ENCODE data around the gene TLCD5. TPM values are rescaled to one million over a fixed set of nuclear protein-coding genes. Genes with fewer than 3 reads are reported as not detected.

TLCD5 gene
- total and polyA plus RNA-seq, 2 experiments from 2014 or later: 8.7 to 9.0 TPM

DNA sequence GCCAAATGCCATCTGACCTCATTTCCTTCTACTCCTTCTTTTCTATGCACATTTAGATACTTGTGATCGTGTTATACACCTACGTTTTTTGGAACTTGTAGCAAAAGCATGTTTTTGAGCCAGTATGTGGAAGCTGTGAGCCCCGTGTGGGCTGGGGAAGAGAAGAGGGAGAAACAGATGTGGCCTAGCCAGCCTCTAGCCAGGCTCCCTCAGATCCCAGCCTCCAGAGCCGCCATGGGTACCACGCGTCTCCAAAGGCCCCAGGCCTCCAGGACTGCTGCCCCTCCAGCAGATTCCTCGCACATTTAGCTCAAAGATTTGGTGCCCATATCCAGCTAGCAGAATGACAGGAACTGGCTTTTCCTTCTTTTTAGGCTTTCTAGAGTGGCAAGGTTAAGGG, 17.0 kb upstream of the TLCD5 start:
- Histone ChIP-seq H3K27ac (no peak overlapping the region), H2AFZ (no peak overlapping the region), H3K79me2 (no peaks in the 10 kb centered on the region), H3K36me3 (replicated peaks; ENCODE audit: insufficient read depth, low read depth) (no peaks in the 10 kb centered on the region), H3K4me2 (no peak overlapping the region), H3K9me3 (ENCODE audit: low read depth) (no peaks in the 10 kb centered on the region), H3K4me3 (no peak overlapping the region), H3K9me2 (replicated peaks; ENCODE audit: insufficient read depth) (no peaks in the 10 kb centered on the region), H3K27me3 (no peaks in the 10 kb centered on the region), H3K4me1 (ENCODE audit: insufficient read depth) (no peaks in the 10 kb centered on the region), H4K20me1 (ENCODE audit: insufficient read depth, poor library complexity, severe bottlenecking) (no peaks in the 10 kb centered on the region)
- DNase-seq (ENCODE audit: low spot score): no peak
- TF ChIP-seq EZH2 (IDR thresholded peaks at IDR 0.05; ENCODE audit: borderline replicate concordance) (no peak), EZH2phosphoT487 (IDR thresholded peaks at IDR 0.05; ENCODE audit: low read depth, severe bottlenecking, unreplicated experiment) (no peak)
- TF ChIP-seq, protein P1, sequence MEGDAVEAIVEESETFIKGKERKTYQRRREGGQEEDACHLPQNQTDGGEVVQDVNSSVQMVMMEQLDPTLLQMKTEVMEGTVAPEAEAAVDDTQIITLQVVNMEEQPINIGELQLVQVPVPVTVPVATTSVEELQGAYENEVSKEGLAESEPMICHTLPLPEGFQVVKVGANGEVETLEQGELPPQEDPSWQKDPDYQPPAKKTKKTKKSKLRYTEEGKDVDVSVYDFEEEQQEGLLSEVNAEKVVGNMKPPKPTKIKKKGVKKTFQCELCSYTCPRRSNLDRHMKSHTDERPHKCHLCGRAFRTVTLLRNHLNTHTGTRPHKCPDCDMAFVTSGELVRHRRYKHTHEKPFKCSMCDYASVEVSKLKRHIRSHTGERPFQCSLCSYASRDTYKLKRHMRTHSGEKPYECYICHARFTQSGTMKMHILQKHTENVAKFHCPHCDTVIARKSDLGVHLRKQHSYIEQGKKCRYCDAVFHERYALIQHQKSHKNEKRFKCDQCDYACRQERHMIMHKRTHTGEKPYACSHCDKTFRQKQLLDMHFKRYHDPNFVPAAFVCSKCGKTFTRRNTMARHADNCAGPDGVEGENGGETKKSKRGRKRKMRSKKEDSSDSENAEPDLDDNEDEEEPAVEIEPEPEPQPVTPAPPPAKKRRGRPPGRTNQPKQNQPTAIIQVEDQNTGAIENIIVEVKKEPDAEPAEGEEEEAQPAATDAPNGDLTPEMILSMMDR (IDR thresholded peaks at IDR 0.05; ENCODE audit: poor library complexity): no peak
- WGBS (ENCODE audit: low lambda C conversion rate, missing lambda C conversion rate): 90% methylated on average over 7 of the region's 7 CpGs

DNA sequence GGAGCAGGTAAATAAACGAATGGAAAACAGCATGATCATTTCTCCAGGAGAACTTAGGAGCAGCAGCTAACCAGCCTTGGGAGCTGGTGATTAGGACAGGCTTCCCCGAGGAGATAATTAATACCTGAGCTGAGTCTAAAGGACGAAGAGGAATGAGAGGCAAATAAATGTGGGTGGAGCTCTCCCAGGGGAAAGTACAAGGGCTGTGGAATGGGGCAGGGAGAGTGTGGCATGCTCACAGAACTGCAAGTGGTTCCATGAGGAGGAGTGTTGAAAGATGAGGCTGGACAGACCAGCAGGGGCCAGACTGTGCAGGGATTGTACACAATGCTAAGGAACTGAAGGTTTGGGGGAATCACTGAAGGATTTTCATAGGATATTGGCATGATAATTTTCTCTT, 14.2 kb upstream of the TLCD5 start:
- Histone ChIP-seq H3K27ac (no peak overlapping the region), H3K4me1 (ENCODE audit: insufficient read depth) (no peaks in the 10 kb centered on the region), H2AFZ (no peak overlapping the region), H3K4me2 (no peak overlapping the region), H3K27me3 (no peaks in the 10 kb centered on the region), H3K36me3 (replicated peaks; ENCODE audit: insufficient read depth, low read depth) (no peaks in the 10 kb centered on the region), H3K9me3 (ENCODE audit: low read depth) (no peaks in the 10 kb centered on the region), H3K79me2 (no peaks in the 10 kb centered on the region), H4K20me1 (ENCODE audit: insufficient read depth, poor library complexity, severe bottlenecking) (no peaks in the 10 kb centered on the region), H3K9me2 (replicated peaks; ENCODE audit: insufficient read depth) (no peaks in the 10 kb centered on the region), H3K4me3 (no peak overlapping the region)
- DNase-seq (ENCODE audit: low spot score): peak; percentile 46
- TF ChIP-seq EZH2phosphoT487 (IDR thresholded peaks at IDR 0.05; ENCODE audit: low read depth, severe bottlenecking, unreplicated experiment) (no peak), EZH2 (IDR thresholded peaks at IDR 0.05; ENCODE audit: borderline replicate concordance) (no peak)
- TF ChIP-seq, protein P1 (IDR thresholded peaks at IDR 0.05; ENCODE audit: poor library complexity): no peak
- 46% methylated on average over 3 of the region's 3 CpGs for WGBS (ENCODE audit: low lambda C conversion rate, missing lambda C conversion rate)

DNA sequence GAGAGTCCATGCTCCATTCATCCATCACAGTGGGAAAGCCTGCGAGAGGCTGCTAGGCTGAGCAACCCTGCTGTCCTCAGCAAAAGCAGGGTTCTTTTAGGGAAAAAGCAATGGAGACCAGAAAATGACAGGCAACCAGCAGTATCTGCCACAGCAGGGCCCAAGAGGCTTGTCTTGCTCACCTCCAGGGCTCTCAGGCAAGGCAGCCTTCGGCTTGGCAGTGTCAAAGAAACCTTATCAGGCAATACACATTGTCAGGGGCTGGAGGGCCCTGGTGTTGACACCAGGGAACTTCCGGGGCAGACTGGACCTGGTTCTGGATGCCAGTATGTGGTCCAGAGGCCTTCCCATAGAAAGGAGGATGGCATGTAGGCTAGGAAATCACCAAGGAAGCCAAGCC, 10.2 kb upstream of the TLCD5 start:
- no peaks in the 10 kb centered on the region for H4K20me1 ChIP-seq (ENCODE audit: insufficient read depth, poor library complexity, severe bottlenecking)
- no peak overlapping the region for H2AFZ ChIP-seq
- H3K79me2 ChIP-seq: no peaks in the 10 kb centered on the region
- H3K4me3 ChIP-seq: no peak overlapping the region
- no peaks in the 10 kb centered on the region for H3K27me3 ChIP-seq
- no peaks in the 10 kb centered on the region for H3K36me3 ChIP-seq (replicated peaks; ENCODE audit: insufficient read depth, low read depth)
- H3K9me3 ChIP-seq (ENCODE audit: low read depth): no peaks in the 10 kb centered on the region
- H3K27ac ChIP-seq: no peak overlapping the region
- TF ChIP-seq EZH2 (IDR thresholded peaks at IDR 0.05; ENCODE audit: borderline replicate concordance): no peak
- no peaks in the 10 kb centered on the region for H3K9me2 ChIP-seq (replicated peaks; ENCODE audit: insufficient read depth)
- WGBS (ENCODE audit: low lambda C conversion rate, missing lambda C conversion rate): 73% methylated on average over 3 of the region's 3 CpGs
- peaks cover 7% of the 10 kb centered on the region for H3K4me1 ChIP-seq (ENCODE audit: insufficient read depth)
- H3K4me2 ChIP-seq: no peak overlapping the region
- no peak for DNase-seq (ENCODE audit: low spot score)

DNA sequence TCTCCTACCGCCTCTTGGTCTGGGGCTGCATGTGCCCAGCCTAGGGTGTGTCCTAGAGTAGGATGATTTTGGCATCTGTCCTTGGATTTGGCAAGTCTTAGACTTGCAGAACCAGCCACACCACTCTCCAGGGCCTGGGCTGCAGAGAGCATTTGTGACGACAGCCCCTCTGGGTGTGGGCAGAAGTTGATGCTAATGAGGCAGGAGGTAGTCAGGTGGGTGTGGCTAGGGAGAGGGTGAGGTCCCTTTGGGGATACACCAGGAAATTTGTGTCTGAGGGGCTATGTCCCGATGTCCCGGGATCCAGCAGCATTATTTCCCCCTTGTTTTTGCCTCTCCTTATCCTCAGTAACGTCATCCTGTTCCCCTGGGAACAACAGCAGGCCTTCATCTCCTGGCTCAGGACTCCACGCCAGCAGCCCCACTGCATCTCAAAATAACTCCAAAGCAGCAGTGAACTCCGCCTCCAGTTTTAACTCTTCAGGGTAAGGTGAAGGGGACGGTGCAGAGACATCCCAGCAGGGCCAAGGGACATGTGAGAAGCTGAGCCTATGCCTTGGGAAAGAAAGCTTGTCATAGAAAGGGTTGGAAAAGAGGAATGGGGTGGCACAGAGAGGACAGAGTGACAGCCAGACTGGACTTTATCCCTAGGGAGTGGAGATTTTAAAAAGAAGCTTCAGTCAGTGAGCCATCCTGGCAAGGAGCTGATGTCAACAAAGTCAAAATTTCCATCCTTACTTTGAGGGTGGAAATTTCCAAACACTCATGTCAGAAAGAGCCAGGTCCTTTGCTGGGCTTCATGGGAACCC, 8.0 kb upstream of the TLCD5 start:
- Histone ChIP-seq H3K9me3 (ENCODE audit: low read depth) (no peaks in the 10 kb centered on the region), H3K4me2 (peak overlapping the region; percentile 30), H3K4me1 (ENCODE audit: insufficient read depth) (peaks cover 7% of the 10 kb centered on the region), H3K27me3 (no peaks in the 10 kb centered on the region), H3K27ac (no peak overlapping the region), H3K9me2 (replicated peaks; ENCODE audit: insufficient read depth) (no peaks in the 10 kb centered on the region), H4K20me1 (ENCODE audit: insufficient read depth, poor library complexity, severe bottlenecking) (no peaks in the 10 kb centered on the region), H3K79me2 (no peaks in the 10 kb centered on the region), H3K4me3 (no peak overlapping the region), H3K36me3 (replicated peaks; ENCODE audit: insufficient read depth, low read depth) (no peaks in the 10 kb centered on the region), H2AFZ (no peak overlapping the region)
- TF ChIP-seq, protein P1 (IDR thresholded peaks at IDR 0.05; ENCODE audit: poor library complexity): no peak
- TF ChIP-seq EZH2 (IDR thresholded peaks at IDR 0.05; ENCODE audit: borderline replicate concordance): no peak
- TF ChIP-seq EZH2phosphoT487 (IDR thresholded peaks at IDR 0.05; ENCODE audit: low read depth, severe bottlenecking, unreplicated experiment): no peak
- 36% methylated on average over 8 of the region's 8 CpGs for WGBS (ENCODE audit: low lambda C conversion rate, missing lambda C conversion rate)
- peak; percentile 42 for DNase-seq (ENCODE audit: low spot score)

Measured in hepatocyte (in vitro differentiated cells).